ENCODE results near the gene EPHA6. TPM values are rescaled to one million over a fixed set of nuclear protein-coding genes. Genes with fewer than 3 reads are reported as not detected.

Gene EPHA6
- total and polyA plus RNA-seq, 2 donors (not counting 1 experiment from before 2014, with no cell fraction given) = not detected

- ChIA-PET CTCF (no interaction called here), POLR2A (no interaction called here)
- Histone ChIP-seq H4K20me1 (ENCODE audit: control insufficient read depth, insufficient read depth, low read length, poor library complexity, severe bottlenecking) (no peaks in the 10 kb centered on the region), H3K4me2 (replicated peaks; ENCODE audit: low read depth, low read length, poor library complexity, severe bottlenecking) (no peak overlapping the region), H3K79me2 (ENCODE audit: control insufficient read depth, insufficient read depth, low read length) (no peaks in the 10 kb centered on the region), H3K9ac (ENCODE audit: low read length) (no peak overlapping the region), H3K36me3 (replicated peaks in 1 of 2; ENCODE audit: control extremely low read depth in 1 of 2, control insufficient read depth in 1 of 2, extremely low read depth in 1 of 2, insufficient read depth in 2 of 2, low read length in 1 of 2) (no peaks in the 10 kb centered on the region), H3K27ac (ENCODE audit: low read length in 2 of 2) (no peak overlapping the region), H3K27me3 (replicated peaks in 1 of 4; ENCODE audit: control extremely low read depth in 1 of 4, control insufficient read depth in 3 of 4, insufficient read depth in 4 of 4, low read length in 3 of 4) (no peaks in the 10 kb centered on the region), H3K4me3 (ENCODE audit: control extremely low read depth in 1 of 5, extremely low read depth in 1 of 5, insufficient read depth in 1 of 5, low read depth in 2 of 5, low read length in 4 of 5) (no peak overlapping the region), H3K9me3 (ENCODE audit: control extremely low read depth in 1 of 3, control insufficient read depth in 2 of 3, insufficient read depth in 1 of 3, low read length in 2 of 3) (no peaks in the 10 kb centered on the region), H3K4me1 (ENCODE audit: control insufficient read depth in 2 of 2, insufficient read depth in 2 of 2, low read length in 2 of 2) (no peaks in the 10 kb centered on the region), H2AFZ (ENCODE audit: insufficient read depth, low read depth, low read length, poor library complexity, severe bottlenecking) (no peak overlapping the region)
- no peaks in the 10 kb centered on the region for H3K9me3 Mint-ChIP-seq (ENCODE audit: insufficient read depth)
- 20% methylated on average over 1 of the region's 2 CpGs for WGBS (ENCODE audit: insufficient coverage)
- H3K27me3 Mint-ChIP-seq = no peaks in the 10 kb centered on the region
- H3K4me3 Mint-ChIP-seq = no peak overlapping the region
- intact Hi-C loops (cut with micrococcal nuclease) = no loop called here
- no peak for TF ChIP-seq EZH2 (IDR thresholded peaks at IDR 0.05; ENCODE audit: borderline replicate concordance, insufficient read depth, low read depth, low read length, poor library complexity, severe bottlenecking)
- no peak overlapping the region for H3K27ac Mint-ChIP-seq
- no peaks in the 10 kb centered on the region for H3K4me1 Mint-ChIP-seq
- DNase-seq = no peak
- no peak for ATAC-seq (ENCODE audit: low read depth)
Measured at GRCh38 chr3:97189835-97190234, 375.4 kb downstream of the EPHA6 start.

GRCh38 chr3:97197083-97197482 is 382.7 kb downstream of the EPHA6 start:
- Mint-ChIP-seq H3K9me3 (ENCODE audit: insufficient read depth) (peaks cover 4% of the 10 kb centered on the region), H3K27me3 (no peaks in the 10 kb centered on the region), H3K4me1 (no peaks in the 10 kb centered on the region), H3K27ac (no peak overlapping the region), H3K4me3 (no peak overlapping the region)
- intact Hi-C loops (cut with micrococcal nuclease) = no loop called here
- Histone ChIP-seq H2AFZ (ENCODE audit: insufficient read depth, low read depth, low read length, poor library complexity, severe bottlenecking) (no peak overlapping the region), H3K79me2 (ENCODE audit: control insufficient read depth, insufficient read depth, low read length) (no peaks in the 10 kb centered on the region), H3K36me3 (replicated peaks in 1 of 2; ENCODE audit: control extremely low read depth in 1 of 2, control insufficient read depth in 1 of 2, extremely low read depth in 1 of 2, insufficient read depth in 2 of 2, low read length in 1 of 2) (no peaks in the 10 kb centered on the region), H3K4me1 (ENCODE audit: control insufficient read depth in 2 of 2, insufficient read depth in 2 of 2, low read length in 2 of 2) (no peaks in the 10 kb centered on the region), H3K9me3 (ENCODE audit: control extremely low read depth in 1 of 3, control insufficient read depth in 2 of 3, insufficient read depth in 1 of 3, low read length in 2 of 3) (peaks cover 0 to 4% (median 0%) of the 10 kb centered on the region in 3 donors), H3K27me3 (replicated peaks in 1 of 4; ENCODE audit: control extremely low read depth in 1 of 4, control insufficient read depth in 3 of 4, insufficient read depth in 4 of 4, low read length in 3 of 4) (no peaks in the 10 kb centered on the region), H3K4me3 (ENCODE audit: control extremely low read depth in 1 of 5, extremely low read depth in 1 of 5, insufficient read depth in 1 of 5, low read depth in 2 of 5, low read length in 4 of 5) (no peak overlapping the region), H4K20me1 (ENCODE audit: control insufficient read depth, insufficient read depth, low read length, poor library complexity, severe bottlenecking) (no peaks in the 10 kb centered on the region), H3K9ac (ENCODE audit: low read length) (no peak overlapping the region), H3K27ac (ENCODE audit: low read length in 2 of 2) (no peak overlapping the region), H3K4me2 (replicated peaks; ENCODE audit: low read depth, low read length, poor library complexity, severe bottlenecking) (no peak overlapping the region)
- 70% methylated on average over 3 of the region's 4 CpGs for whole genome bisulfite sequencing (ENCODE audit: insufficient coverage)
- CTCF ChIA-PET = no interaction called here
- no peak for ATAC-seq (ENCODE audit: low read depth)
- POLR2A ChIA-PET = no interaction called here
- TF ChIP-seq CTCF (IDR thresholded peaks at IDR 0.05) (no peak), EZH2 (IDR thresholded peaks at IDR 0.05; ENCODE audit: borderline replicate concordance, insufficient read depth, low read depth, low read length, poor library complexity, severe bottlenecking) (no peak)
- DNase-seq = no peak

Measured in B cell (primary cell).